GM18868 (cell line): ENCODE data around the gene AOX1.
"Not testable (repeated sequence)": the region's sequence is repeated elsewhere in the genome, so short reads cannot be mapped to it uniquely, and the experiment has no call there.

Experiments used
- ATAC-seq: cut with Tn5 transposase; IDR thresholded peaks from one replicate; pipeline ENCODE4 v1.9.1; 2021; ENCODE audit warnings: mild to moderate bottlenecking, moderate library complexity; ENCODE audit not compliant: unreplicated experiment

Gene AOX1

GRCh38 chr2:200600549-200601225, 14.9 kb downstream of the AOX1 start:
- ATAC-seq: no peak

GRCh38 chr2:200602584-200602983, 16.8 kb downstream of the AOX1 start:
- no peak for ATAC-seq

GRCh38 chr2:200603972-200604371, 18.2 kb downstream of the AOX1 start:
- ATAC-seq: no peak

- no peak for ATAC-seq
Measured at GRCh38 chr2:200604571-200605255, 18.9 kb downstream of the AOX1 start.

DNA sequence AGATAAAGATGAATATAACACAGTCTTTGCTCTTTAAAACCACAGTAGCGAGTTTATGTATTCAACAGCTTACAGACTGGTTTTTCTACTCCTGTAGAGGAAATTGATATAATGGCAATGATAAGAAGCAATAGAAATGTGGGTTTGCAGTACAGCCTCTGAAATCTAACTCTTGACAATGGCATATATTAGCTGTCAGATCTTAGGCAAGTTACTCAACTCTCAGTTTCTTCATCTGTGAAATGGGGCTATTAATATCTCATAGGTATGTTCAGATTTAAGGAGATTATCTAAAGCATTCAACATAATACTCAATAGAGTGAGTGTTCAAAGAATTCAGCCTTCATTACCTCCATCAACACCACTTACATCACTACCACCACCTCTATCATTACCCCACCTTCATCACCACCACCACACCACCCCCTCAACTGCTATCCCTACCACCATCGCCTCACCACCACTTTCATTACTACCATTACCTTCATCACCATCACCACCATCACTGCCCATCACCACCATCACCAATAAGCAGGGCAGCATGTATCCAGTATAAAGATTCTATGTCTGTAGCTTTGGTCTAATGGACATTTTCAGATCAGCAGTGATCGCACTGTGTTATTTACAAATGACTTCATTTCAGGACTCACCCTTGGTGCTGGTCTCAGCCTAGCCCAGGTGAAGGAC, 22.7 kb downstream of the AOX1 start:
- no peak for ATAC-seq

DNA sequence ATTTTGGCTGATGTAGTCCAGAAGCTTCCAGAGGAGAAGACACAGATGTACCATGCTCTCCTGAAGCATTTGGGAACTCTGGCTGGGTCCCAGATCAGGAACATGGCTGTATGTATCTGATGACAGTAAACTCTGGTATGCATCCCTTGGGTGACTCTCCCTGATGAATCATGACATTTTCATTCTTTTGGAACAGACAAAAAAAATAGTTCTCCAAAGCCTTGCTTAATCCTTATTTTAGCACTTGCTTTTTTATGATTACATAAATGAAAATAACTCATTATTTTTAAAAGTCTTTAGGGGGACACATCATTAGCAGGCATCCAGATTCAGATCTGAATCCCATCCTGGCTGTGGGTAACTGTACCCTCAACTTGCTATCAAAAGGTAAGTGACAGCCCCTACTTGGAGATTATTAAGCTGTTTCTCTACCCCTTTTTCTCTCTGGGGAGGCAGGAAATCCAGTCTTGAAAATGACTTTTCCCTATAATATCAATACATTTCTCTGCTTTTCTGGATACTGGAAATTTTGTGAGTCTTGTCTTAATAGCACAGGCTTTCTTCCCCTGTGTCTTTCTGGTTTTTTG, 23.3 kb downstream of the AOX1 start:
- ATAC-seq: no peak

DNA sequence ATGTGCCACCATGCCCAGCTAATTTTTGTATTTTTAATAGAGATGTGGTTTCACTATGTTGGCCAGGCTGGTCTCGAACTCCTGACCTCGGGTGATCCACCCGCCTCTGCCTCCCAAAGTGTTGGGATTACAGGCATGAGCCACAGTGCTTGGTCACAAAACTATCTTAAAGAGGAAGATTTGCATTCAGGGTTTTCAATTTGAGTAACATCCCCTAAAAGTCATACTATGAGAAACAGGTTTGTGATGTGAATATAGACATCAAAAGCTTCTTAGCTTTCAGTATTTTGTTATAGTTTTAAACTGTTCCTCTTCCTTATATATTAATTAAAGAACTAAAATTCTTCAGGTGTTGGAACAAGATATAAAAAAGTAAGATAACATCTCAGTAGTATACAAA, 24.4 kb downstream of the AOX1 start:
- ATAC-seq: not testable (repeated sequence)

GRCh38 chr2:200613692-200614091, 27.9 kb downstream of the AOX1 start:
- ATAC-seq: no peak

DNA sequence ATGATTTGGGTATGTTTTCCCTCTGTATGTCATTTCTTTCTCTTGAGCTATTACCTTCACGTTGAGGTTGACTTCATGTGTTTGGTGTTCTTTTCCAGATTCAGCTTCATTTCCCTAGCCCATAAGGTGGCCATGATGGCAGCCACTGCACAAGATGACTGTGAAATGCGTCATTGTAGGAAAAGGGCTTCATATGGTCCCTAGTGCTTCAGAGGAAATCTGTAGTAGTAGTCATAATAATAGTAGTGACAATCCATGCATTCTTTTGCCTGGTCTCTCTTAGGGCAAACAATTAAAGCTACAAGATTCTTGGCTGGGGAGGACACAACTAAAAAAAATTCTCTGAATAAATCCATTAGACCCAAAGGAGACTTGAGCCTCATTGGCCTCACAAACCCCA, 28.4 kb downstream of the AOX1 start:
- no peak for ATAC-seq

- peak; percentile 40 for ATAC-seq
Measured at GRCh38 chr2:200615247-200615646, 29.4 kb downstream of the AOX1 start.

GRCh38 chr2:200616193-200616592, 30.4 kb downstream of the AOX1 start:
- ATAC-seq: peak; percentile 50

DNA sequence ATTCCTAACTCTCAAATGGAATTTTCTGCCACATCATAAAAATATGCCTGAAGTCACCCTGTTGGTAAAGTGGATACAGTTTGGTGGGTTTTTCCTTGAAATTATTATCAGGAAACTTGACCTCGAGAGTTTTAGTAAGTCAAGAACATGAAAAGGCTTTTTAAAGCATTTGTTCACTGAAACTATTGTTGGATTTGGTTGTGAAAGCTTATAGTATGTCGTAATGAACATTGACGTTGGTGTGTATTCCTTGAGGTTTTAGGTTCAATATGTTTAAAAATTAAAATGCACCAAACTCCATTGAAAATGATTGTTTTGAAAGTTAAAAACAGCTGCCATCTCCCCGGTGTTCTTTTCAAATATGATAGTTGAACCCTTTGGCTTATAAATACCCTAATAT, 30.8 kb downstream of the AOX1 start:
- ATAC-seq: no peak

- peak; percentile 59 for ATAC-seq
Measured at GRCh38 chr2:200617156-200618053, 31.6 kb downstream of the AOX1 start.

DNA sequence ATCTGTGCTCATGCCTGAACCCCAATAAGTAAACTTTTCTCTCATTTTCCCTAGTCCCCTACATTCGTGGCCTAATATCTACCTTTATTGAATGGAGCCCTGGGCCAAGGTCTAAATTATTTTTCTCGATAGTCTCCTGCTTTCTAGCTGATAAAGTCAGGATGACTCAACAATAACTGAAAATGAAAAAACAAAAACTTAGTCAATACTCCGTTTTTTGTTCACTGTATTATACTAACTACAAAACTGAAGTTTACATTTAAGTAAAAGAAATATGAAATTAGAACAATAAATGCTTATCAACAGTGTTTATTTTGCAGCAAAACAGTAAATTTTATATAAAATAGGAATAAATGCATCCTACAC, 32.2 kb downstream of the AOX1 start:
- ATAC-seq: no peak

GRCh38 chr2:200618590-200619021, 32.8 kb downstream of the AOX1 start:
- no peak for ATAC-seq

DNA sequence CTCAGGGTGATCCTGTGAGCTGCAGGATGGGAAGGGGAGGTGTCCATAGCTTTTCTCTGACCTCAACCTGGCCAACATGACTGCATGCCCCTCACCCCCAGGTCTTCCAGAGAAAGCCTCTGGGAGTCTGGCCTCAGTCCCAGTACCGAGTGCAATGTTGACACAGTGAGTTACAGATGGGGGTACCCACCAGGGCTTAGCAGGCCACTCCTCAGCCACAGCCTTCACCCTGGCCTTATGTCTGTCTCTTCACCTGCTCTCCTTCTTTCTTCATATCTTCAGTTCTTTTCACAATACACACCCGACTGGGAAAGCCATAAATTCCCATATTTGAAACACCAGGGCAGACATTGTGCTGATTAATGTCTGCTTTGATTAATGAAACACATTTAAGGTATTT, 33.5 kb downstream of the AOX1 start:
- no peak for ATAC-seq

DNA sequence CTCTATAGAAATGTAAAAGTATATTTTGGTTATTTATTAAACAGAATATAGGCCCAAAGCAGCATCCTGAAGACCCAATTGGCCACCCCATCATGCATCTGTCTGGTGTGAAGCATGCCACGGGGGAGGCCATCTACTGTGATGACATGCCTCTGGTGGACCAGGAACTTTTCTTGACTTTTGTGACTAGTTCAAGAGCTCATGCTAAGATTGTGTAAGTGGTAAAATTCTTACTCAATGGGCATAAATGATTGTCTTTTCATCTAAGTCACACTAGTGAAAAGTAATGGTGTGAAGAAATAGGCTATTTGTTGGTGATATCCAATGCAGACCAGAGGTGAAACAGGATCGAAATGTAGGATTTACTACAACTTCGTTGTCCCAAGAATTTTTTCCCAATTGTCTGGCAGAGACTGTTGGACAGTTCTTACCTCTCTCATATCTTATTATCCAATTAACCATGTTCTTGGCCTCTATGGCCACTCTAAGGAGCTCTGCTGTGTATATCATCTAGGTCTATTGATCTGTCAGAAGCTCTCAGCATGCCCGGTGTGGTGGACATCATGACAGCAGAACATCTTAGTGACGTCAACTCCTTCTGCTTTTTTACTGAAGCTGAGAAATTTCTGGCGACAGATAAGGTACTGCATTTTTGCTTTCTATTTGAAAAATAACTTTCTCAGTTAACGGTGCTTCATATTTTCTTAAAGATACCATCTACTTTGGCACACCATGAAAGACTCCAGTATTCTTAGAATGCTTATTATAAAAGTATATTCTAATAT, 35.0 kb downstream of the AOX1 start:
- no peak for ATAC-seq

DNA sequence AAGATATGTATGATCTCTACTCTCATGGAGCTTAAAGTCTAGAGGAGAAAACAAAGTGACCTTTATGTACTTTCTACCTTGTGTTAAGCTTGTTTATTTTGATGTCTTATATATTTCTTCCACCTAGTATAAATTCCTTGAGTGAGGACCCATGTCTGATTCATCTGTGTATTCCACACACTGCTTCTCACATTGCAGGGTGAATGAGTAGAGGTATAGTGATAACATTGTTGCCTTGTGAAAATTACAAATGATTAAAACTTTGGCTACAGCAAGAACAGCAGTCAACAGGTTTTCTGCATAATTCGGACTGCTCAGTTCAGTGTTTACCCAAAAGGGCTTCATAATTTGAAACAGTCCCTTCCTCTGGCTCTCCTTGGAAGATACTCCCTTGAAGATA, 36.3 kb downstream of the AOX1 start:
- ATAC-seq: no peak

DNA sequence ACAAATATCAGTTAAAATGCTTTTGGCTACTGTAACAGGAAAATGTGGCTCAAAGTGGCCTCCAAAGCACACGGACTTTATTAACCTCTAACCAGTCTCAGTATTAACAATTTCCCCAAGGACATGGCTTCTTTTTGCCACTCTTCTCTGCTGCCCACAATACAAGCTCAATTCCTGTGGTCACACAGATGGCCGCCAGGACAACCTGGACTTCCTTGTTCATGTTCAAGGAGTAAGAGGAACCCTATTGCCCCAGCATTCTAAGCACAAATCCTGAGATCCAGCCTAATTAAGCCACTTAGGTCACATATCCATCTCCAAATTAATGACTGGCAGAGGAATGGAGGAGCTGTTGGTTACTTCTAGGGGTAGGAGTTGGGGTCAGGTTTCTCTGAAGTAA, 38.2 kb downstream of the AOX1 start:
- ATAC-seq: no peak

- ATAC-seq: no peak
Measured at GRCh38 chr2:200624658-200625057, 38.8 kb downstream of the AOX1 start.
